CD4-positive, alpha-beta T cell treated with Interleukin-1 beta for 1 hour (primary cell): ENCODE data around the gene TBC1D3B.
"Not testable (repeated sequence)": the region's sequence is repeated elsewhere in the genome, so short reads cannot be mapped to it uniquely, and the experiment has no call there.

Experiments
- DNase-seq, 2 donors: peaks; one replicate each; pipeline ENCODE4 v3.0.0-alpha.2; 2020 to 2022

The TBC1D3B gene

DNA sequence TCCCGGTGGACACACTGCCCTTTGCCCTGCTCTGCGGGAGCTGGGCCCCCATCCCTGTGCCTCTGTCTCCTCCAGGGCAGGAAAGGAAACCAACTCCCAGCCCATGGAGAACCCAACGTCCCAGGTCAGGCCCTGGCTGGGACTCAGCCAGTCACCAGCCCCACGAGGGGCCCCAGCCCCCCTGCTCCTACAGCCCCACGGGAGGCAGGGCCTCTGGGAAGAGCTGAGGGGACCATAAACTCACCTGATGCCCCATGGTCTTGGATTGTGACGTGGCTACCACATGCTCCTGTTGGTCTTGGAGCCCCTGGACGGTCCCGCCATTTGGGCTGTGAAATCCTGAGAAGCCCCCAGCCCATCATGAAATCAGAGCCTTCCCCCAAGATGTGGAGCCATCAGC, 7.6 kb downstream of the TBC1D3B start:
- not testable (repeated sequence) for DNase-seq

DNA sequence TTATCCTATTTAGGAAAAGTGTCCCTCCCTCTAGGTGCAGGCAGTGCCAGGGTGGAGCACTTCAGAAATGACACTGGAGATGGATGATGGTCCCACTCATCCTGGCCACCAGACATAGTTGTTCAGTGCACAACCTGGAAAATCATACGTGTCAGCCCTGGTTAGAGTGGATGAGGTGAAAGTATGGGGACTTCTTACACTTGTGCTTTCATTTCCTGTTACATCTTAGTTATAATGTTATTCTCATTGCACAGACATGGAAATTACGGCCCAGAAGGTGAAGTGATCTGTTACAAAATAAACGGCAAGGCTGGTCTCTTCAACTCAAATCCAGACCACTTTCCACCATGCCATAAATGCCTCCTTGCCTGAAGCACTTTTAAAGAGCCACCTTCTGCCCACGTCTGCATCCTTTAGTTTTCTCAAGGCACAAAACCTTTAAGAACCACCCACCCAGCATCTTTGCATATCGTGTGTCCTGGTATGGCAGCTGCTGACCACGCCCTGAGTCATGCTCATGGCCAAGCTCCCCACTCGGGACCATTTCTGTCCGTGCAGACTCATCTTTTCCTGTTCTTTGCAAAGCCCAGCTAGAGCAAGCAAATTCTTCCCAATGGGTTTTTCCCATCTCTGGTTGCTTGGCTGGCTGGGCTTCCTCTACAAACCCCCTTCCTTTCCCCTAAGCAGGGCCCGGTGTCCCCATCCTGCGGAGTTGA, 22.4 kb downstream of the TBC1D3B start:
- DNase-seq = no peak

DNA sequence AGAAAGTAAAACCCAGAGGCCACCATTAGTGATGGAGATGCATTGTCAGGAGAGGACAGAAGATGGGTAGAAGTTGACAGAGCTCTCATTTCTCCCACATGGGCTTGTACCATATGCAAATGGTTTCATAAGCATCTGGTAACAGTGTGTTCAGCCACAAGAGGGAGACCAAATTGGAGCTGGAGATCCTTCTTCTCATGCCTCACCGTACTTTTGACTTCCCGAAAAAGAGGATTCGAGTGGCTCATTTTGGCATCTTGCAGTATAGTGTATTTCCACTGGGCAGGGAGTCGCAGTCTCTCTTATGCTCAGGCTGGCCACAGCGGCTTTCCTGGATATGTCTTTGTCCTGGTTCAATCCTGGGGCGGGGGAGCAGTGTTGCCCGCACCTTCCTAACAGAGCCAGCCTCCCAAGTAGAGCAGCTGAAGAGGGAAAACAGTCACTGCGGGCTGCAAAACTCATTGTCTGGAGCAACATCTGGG, 23.8 kb downstream of the TBC1D3B start:
- no peak for DNase-seq

DNA sequence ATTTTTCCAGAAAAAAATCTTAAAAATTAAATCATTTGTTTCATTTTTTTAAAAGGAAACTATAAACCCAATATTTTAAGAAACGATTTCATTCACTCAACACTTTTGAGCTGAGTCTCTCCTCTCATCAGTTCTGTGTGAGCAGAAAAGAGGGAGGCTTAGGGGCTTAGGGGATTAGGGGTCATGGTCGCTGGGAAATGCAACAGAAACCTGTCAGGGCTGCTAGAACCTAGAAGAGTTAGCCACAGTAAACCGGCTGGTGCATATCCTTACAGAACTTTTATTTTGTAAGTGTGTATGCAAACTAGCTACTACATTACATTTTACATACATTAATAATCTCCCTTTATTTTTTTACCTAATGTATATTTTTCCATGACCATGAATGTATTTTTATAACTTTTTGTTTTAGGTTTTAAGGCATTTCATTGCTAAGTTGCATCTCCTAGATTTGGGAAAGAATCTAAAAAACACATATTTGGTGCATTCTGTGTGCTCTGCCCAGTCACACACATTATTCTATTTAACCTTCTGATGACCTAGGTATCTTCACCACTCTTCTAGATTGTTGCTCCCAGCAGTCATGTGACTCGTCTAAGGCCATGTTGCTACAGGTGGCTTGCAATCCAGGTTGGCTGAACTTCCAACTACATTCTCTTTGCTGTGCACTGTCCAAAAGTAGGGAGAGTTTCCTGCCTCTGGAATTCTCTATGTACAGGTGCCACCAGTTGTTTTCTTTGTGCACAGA, 24.4 kb downstream of the TBC1D3B start:
- no peak for DNase-seq

DNA sequence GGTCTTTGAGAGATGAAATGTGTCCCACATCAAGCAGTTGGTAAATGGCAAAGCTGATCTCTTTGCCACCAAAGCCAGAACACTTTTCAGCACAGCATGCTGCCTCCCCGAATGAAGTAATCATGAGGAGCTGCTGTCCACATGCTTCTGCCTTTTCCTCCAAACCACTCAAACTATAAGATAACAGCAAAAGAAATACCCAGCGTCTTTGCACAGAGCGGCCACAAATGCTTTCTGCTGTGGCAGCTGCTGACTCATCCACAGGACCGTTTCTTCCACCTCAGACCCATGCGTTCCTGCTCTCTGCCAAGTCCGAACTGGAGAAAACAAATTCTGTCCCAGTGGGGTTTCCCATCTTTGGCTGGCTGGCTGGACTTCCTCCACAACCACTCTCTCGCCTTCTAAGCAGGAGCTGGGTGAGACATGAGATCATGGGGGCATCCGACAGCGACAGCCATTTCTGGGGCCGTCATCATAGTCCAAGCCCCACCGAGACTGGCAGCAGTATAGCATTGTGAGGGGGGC, 27.1 kb downstream of the TBC1D3B start:
- DNase-seq = no peak

DNA sequence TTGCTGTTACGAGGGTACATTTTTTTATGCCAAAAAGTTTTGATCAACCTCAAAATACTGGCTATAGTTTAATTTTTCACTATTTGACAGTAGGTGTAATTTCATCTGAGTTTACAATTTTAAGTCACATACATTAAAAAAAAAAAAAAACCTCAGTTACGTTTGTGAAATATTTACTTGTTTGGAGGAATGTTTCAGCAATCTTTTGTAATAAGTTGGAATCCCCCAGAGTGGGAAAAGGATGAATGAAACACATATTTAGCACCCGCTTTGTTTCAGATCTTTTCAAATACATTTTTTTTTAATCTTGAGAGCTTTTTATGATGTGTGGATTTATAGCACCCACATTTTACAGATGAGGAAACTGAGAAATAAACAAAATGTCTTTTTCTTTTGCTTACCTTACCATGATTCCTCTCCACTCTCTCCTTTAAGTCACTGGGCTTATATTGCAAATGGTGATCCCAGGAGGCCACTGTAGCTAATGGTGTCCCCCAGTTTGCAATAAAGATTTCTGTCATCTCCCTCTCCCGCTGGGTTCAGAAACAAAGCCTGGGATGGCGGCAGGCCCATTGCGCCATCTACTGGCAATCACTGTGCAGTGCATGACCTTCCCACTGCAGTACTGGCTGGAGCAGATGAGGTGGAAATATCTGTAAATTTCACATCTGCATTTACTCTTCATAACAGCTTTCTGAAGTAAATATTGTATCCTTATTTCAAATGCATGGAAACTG, 27.7 kb downstream of the TBC1D3B start:
- peak; percentile 73 for DNase-seq

DNA sequence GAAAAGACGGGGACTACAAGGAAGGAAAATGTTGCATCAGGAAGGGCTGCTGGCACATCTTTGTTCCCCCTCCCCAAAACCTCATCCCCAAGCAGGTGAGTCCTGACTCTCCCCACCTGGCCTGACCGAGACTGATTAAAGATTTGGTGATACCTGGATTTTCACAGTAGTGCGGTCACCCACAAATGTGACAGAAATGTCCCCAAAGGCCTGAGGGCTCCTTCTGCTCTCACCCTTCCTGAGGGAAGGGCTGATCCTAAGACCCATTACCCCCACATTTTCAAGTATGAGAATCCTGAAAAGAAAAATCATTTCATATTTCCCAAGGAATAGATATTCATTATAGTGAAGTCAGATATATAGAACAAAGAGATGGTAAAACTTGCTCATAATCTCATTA, 28.8 kb downstream of the TBC1D3B start:
- DNase-seq = no peak

DNA sequence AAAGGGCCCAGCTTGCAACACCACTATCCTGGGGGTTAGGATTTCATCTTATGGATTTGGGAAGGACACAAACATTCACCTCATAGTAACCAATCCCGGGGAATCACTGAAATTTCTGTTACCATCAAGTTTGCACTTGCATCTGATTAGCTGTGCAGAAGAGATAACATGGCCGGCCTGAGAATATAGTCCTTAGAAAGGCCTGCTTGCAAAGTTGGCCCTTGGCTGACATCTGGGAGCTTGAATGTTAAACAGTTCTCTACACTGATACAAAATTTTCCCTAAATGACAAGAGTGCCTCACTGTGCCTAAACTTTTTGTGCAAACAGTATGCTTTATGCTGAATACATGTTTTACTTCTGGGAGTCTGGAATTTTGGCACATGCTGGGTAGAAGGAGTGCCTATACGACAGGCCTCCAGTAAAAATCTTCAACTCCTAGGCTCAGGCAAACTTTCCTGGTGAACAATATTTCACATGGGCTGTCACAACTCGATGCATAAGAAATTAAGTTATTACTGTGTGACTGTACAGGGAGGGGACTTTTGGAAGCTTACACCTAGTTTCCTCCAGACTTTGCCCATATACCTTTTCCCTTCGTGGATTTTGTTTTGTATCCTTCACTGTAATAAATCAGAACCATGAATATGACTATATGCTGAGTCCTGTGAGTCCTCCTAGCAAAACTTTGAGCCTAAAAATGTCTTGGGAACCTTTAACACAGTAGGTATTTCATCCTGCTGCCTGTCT, 31.3 kb downstream of the TBC1D3B start:
- DNase-seq = no peak

DNA sequence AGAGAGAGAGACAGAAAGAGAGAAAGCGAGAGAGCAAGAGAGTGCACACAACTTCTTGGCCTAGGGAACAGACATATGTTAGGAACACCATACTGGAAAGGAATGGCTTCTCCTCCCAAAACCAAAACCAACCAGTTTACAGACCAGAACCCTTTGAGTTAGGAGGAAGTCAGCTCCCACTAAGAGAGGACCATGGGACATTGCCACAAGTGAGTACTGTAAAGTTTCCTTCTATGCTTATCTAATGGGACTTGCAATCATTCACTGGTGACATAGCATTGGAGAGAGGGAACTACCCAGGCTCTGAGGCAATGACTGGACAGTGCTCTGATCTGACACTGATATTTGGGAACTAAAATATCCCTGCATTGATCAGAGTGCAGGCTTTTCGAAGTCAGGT, 32.4 kb downstream of the TBC1D3B start:
- DNase-seq = no peak

DNA sequence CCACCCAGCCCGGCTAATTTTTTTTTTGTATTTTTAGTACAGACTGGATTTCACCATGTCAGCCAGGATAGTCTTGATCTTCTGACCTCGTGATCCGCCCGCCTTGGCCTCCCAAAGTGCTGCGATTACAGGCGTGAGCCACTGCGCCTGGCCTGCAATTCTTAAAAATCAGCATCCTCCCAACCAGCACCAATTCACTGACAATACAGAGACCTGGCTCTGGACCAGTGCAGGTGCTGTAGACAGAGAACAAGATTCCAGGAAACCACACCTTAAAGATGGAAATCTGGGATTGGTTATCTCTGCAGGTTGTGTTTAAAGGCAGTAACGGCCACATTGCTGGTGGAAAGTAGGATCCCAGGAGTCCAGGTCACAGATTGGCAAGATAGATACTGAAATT, 33.6 kb downstream of the TBC1D3B start:
- DNase-seq = no peak

DNA sequence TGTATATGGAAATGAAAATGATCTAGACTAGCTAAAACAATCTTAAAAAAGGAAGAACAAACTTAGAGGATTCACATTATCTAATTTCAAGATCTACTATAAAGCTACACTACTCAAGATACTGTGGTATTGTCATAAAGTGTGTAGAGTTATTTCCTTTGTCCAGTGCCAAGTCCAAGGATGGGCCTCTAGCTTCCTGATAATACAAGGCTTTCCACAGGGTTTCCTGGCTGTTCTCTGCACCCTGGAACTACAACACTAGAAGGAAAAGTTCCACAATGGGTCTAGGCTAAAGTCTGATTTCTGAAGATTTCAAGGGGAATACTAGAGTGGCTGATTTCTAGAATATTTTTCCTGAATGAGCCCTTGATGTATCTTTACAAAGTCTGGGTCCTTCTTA, 34.2 kb downstream of the TBC1D3B start:
- no peak for DNase-seq

DNA sequence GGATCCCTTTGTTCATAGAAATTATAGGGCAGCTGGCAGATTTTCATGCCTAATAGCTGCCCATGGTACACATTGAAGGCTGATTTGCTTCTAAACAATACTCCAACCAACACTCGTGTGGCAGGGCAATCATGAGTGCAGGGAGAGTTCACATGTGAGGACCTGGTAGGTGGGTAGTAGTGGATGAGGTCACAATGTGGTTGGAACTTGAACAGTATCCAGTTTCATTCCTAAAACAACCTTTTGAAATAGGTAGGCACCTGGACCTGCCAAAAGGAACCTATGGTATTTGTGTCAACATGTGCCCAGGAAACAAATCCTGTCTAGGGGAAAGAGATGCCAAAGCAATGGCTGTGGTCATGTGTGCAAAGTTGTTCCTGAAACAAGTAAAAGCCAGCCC, 40.0 kb downstream of the TBC1D3B start:
- no peak for DNase-seq

DNA sequence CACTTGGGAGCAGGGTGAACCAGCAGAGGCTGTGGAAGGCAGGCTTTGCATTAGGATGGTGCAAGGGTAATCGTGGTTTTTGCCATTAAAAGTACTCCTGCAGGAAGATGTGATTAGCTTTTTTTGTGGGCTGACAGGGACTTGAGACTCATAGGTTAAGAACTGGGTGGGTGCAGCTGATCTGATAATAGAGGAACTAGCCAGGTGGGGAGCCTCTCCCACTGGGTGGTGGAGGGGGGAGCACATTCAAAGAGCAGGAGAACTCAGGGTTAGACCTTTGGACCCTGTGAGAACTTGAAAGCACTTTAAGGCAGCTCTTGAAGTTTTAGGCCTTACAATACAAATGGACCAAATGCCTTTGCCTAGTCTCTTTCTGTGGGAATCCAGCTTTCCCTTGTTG, 40.4 kb downstream of the TBC1D3B start:
- DNase-seq = no peak

DNA sequence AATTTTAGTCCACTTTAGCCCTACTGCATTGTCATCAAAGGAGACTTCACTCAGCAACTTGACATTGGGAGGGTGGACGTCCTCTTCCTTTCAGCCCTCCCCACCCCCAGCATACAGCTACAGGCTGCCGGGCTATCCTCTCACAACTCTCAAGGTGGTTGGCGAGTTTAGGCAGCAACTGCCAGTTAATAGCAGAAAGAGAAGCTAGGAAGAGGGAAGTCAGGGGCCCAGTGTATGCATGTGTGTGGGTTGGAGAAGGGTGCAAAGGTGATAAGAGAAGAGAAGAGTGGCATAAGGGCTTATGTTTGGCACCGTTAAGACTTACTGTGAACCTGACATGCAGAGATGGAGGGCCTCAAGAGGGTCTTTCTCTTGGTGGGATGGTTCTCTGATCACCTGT, 41.0 kb downstream of the TBC1D3B start:
- no peak for DNase-seq

DNA sequence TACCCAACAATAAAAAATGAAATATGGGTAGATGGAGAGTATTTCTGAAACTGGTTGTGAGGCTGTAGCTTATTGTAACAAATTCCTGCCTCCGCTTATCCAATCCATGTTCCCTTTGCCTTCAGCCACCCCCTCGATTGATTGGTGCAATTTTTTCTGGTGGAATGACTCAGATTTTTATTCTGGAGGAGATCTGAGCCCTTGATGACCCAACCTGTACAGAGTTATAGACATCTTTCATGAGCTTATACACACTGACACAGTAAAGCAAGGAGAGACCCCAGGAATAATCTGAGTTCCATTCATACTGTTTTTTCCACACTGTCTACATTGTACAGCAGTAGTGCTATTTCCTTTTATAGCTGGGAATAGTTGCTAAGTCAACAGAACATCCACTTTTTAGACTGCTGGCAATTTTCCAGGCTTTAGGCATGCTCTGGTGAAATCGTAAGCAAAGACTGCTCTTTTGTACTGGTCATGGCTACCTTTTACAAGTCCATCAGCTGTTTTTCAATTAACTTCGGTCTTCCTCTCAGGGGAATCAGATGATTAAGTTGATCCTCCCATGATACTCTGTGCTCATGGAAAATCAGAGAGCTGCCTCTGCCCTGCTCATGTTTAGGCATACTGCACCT, 42.7 kb downstream of the TBC1D3B start:
- no peak for DNase-seq

DNA sequence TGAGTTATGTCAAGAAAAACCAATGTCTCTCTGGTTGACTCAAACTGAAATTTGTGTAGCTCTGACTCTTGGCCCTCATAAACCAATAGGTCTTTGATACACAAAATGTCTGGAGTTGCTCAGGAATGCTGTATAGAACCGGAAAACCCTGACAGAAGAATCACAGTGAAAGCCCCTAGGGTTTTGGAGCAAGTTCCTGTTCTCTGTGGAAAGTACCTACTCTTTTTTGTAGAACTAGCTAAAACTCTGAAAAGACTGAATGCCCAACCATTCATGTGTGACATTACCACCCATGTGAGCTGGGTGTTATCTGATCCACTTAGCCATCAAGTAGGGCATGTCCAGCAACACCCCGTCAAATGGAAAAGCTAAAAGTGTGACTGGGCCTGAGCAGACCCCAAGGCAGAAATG, 44.0 kb downstream of the TBC1D3B start:
- no peak for DNase-seq

DNA sequence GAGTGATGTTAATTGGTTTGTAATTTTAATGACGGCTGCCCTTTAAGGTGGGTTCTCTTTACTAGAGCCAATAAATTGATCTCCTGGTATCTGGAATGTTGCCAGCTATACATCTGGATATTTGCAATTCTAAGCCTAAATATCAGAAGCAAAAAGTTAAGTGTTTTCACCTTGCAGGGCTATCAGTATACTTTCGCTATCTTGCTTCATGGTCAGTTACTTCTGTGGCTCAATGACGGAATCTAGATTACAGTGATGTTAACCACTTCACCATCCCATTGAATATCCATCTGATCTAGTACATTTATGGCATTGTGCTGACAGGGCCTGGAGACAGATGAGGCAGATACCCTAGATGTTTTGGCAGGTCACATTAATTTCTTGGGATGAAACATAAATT, 44.5 kb downstream of the TBC1D3B start:
- DNase-seq = no peak

DNA sequence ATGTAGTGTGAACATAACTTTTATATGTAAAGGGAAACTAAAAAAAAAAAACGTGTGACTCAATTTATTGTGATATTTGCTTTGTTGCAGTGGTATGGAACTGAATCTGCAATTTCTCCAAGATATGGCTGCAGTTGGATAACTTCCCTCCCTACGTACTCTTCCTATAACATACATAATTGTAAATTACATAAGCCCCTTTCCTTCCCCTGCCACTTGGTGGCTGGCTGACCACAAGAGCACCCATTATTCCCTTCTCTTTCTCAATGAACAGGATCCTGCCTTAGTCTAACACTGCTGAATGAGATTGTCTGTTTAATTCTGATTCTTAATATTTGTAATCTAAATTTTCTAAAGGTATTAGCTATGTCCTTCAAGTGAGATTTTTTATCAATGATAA, 45.0 kb downstream of the TBC1D3B start:
- no peak for DNase-seq

DNA sequence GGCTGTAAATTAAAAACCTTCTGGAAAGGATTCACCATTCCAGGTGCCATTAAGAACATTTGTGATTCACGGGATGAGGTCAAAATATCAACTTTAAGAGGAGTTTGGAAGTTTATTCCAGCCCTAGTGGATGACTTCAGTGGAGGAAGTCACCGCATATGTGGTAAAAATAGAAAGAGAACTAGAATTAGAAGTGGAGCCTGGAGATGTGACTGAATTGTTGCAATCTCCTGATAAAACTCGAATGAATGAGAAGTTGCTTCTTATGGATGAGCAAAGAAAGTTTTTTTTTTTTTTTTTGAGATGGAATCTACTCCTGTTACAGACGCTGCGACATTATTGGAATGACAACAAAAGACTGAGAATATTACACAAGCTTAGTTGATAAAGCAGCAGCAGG, 46.1 kb downstream of the TBC1D3B start:
- no peak for DNase-seq

DNA sequence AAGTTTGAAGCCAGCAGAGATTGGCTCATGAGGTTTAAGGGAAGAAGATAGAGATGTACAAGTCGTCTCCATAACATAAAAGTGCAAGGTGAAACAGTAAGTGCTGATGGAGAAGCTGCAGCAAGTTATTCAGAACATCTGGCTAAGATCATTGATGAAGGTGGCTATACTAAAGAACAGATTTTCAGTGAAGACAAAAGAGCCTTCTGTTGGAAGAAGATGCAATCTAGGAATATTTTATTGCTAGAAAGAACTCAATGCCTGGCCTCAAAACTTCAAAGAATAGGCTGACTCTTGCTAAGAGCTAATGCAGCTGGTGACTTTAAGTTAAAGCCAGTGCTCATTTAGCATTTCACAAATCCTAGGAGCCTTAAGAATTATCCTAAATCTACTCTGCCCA, 46.8 kb downstream of the TBC1D3B start:
- no peak for DNase-seq

DNA sequence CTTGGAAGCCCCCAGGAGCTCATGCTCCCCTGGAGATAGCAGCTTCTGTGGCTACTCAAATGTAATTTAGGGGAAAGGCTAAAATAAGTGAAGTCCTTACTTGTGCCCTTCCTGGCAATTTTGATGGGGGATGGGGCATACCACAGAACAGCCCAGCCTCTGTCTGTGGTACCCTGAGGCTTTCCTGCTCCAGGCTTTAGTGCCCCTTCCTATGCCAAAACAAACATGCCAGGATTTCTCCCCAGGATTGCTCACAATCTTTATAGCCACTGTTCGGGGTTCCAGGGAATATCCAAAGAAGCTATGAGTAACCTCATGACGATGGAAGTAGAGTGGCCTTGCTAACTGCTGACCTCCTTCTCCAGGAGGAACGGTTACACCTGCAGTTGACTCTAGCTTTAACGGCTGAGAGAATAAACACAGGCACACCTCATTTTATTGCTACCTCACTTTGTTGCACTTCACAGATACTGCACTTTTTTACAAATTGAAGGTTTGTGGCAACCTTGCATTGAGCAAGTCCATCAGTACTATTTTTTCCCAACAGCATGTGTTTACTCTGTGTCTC, 47.9 kb downstream of the TBC1D3B start:
- no peak for DNase-seq

DNA sequence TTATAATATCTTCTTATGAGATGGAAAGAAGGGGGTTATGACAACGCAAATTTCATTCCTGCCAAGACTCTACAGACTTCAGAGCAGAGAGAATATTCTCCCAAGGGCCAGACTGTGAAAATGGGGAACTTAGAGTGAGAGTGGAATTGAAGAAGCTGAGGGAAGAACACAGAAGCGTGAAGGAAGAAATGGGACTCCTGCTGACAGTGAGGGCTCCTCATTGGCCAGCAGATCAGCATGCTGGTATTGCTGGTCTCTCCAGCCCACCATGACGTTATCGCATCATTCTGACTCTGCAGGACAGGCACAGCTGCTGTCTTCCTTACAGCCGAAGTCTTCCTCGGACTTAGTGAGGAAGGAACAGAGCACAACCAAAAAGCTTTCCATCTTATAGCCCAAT, 48.5 kb downstream of the TBC1D3B start:
- DNase-seq = no peak
